Measurements from ENCODE around the gene MINDY4. TPM values are rescaled to one million over a fixed set of nuclear protein-coding genes. Genes with fewer than 3 reads are reported as not detected.
A peak's percentile ranks its signal among the peaks of the same experiment; 100 is the strongest.

The MINDY4 gene
- total RNA-seq, 1 experiment from 2014 or later = 1.8 TPM

DNA sequence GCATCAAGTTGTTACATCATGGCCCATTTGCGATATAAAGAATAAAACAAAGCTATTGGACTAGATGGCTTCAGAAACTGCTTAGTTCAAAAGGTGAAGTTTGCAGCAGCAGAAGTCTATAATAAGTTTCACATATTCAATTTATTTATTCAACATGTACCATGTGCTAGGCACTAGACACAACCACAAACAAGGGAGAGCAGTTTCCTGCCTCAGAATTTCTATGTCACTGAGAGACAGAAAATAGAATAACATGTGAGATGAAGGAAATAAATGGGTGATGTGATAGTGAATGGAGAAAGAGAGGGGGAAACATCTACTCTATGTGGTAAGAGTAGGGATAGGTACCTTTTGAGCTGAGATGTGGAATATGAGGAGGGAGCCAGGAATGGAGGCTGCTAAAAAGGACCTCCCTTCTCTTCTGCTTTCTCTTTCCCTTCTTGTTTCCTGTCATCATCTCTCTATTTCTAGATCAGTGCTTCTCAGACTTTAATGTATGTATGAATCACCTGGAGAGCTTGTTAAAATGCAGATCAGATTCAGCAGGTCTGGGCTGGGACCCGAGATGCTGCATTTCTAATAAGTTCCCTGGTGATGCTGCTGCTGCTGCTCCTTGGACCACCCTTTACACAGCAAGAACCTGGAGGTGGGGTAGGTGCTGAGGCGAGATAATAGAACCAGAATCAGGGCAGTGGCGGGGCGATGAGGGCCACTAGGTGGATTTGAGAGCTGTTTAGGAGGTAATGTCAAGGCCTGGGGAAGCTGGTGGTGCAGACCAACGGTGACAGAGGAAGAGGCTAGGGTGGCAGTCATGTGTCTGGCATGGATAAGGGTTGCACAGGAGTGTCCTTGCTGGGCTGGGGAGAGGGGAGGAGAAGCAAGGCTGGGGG, 32.9 kb upstream of the MINDY4 start (continued):
- TF ChIP-seq, protein P1, sequence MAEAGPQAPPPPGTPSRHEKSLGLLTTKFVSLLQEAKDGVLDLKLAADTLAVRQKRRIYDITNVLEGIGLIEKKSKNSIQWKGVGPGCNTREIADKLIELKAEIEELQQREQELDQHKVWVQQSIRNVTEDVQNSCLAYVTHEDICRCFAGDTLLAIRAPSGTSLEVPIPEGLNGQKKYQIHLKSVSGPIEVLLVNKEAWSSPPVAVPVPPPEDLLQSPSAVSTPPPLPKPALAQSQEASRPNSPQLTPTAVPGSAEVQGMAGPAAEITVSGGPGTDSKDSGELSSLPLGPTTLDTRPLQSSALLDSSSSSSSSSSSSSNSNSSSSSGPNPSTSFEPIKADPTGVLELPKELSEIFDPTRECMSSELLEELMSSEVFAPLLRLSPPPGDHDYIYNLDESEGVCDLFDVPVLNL (CRISPR knock-in tag; IDR thresholded peaks at IDR 0.05; ENCODE audit: borderline replicate concordance, low read depth) = no peak
- TF ChIP-seq, protein P2, sequence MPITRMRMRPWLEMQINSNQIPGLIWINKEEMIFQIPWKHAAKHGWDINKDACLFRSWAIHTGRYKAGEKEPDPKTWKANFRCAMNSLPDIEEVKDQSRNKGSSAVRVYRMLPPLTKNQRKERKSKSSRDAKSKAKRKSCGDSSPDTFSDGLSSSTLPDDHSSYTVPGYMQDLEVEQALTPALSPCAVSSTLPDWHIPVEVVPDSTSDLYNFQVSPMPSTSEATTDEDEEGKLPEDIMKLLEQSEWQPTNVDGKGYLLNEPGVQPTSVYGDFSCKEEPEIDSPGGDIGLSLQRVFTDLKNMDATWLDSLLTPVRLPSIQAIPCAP (CRISPR knock-in tag; IDR thresholded peaks at IDR 0.05) = no peak
- TF ChIP-seq ZNF396 (CRISPR knock-in tag; IDR thresholded peaks at IDR 0.05; ENCODE audit: borderline replicate concordance) (no peak), ELF4 (CRISPR knock-in tag; IDR thresholded peaks at IDR 0.05; ENCODE audit: low read depth) (no peak)

DNA sequence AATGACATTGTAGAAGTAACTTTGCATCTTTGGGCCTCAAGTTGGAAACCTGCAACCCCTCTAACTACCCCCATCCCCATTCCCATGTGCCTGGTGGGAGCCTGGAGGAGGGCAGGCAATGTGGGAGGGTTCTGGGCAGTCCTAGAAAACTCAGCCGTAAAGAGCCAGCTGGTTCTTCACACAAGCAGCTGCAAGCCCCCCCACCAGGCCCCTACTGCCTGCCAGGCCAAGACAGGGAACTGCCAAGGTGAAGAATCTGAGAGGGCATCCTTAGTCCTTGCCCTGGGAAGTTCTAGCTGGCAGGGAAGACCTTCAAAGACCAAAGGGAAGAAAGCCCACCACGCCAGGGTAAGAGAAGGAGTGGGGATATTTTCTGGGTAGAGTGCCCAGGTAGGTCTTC, 31.5 kb upstream of the MINDY4 start:
- Mint-ChIP-seq H3K4me3 (no peak overlapping the region), H3K27me3 (ENCODE audit: low read depth) (no peaks in the 10 kb centered on the region; the same call in 1 of the 2 replicates), H3K27ac (no peak overlapping the region), H3K36me3 (no peaks in the 10 kb centered on the region), H3K4me1 (no peaks in the 10 kb centered on the region), H3K9me3 (peaks cover 5% of the 10 kb centered on the region; the same call in 1 of the 2 replicates)
- ATAC-seq = no peak
- TF ChIP-seq FOXP1 (CRISPR knock-in tag; IDR thresholded peaks at IDR 0.05; ENCODE audit: borderline replicate concordance) = no peak
- TF ChIP-seq ZNF138 (CRISPR knock-in tag; conservative IDR thresholded peaks at IDR 0.05) = no peak
- TF ChIP-seq, protein P2 (CRISPR knock-in tag; IDR thresholded peaks at IDR 0.05) = no peak
- CTCF ChIA-PET = interaction anchor here (0.6 to 4.0 kb wide), 13 partner anchors 14 to 858 kb away, joined by 3 to 36 read pairs (median 6); partner anchors contain the start of genes CRHR2 and MINDY4
- DNase-seq (ENCODE audit: low spot score) = no peak
- POLR2A ChIA-PET = no interaction called here

DNA sequence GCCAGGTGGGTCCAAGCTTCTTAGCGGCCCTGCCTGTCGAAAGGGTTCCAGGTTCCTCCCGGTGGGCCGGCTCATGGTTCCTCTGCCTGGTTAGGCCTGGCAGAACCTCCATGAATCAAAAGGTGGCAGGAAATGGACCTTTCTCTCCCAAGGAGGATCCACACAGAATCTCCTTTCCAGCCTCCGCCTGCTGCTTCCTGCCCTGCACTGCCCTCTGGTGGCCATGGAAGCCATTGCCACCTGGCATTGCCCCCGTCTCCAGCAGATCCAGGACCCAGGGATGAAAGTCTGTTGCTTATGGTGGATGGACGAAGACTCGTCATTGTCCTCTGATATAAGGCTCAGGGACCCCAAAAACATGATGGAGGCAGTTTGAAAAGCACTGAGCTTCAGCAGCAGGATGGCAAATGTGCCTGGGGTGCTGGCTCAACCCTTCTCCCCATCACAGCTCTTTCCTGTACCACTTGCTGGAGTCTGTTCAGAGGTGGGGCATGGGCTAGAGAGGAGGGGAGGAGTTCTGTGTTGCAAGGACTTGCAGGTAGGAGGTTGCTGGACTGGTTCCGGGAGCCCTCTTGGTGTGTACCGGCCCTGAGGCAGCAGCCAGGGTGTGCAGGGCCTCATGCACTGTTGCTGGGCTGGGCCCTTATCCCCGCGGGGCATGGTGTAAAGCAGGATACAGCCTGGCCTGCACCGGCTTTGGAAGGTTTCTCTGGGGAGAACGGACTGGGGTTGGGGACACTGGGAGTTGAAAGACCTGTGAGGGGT, 30.6 kb upstream of the MINDY4 start:
- TF ChIP-seq, protein P3, sequence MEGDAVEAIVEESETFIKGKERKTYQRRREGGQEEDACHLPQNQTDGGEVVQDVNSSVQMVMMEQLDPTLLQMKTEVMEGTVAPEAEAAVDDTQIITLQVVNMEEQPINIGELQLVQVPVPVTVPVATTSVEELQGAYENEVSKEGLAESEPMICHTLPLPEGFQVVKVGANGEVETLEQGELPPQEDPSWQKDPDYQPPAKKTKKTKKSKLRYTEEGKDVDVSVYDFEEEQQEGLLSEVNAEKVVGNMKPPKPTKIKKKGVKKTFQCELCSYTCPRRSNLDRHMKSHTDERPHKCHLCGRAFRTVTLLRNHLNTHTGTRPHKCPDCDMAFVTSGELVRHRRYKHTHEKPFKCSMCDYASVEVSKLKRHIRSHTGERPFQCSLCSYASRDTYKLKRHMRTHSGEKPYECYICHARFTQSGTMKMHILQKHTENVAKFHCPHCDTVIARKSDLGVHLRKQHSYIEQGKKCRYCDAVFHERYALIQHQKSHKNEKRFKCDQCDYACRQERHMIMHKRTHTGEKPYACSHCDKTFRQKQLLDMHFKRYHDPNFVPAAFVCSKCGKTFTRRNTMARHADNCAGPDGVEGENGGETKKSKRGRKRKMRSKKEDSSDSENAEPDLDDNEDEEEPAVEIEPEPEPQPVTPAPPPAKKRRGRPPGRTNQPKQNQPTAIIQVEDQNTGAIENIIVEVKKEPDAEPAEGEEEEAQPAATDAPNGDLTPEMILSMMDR (IDR thresholded peaks at IDR 0.05) = peak; percentile 97
- TF ChIP-seq, protein P4, sequence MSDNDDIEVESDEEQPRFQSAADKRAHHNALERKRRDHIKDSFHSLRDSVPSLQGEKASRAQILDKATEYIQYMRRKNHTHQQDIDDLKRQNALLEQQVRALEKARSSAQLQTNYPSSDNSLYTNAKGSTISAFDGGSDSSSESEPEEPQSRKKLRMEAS (CRISPR knock-in tag; IDR thresholded peaks at IDR 0.05) = 0 out of 2 replicates have a peak, but pooled peaks have one; percentile 23
- TF ChIP-seq MXD4 (CRISPR knock-in tag; IDR thresholded peaks at IDR 0.05; ENCODE audit: borderline replicate concordance) (no peak), PRRX2 (CRISPR knock-in tag; IDR thresholded peaks at IDR 0.05) (0 out of 2 replicates have a peak, but pooled peaks have one; percentile 56), NFE2L1 (CRISPR knock-in tag; IDR thresholded peaks at IDR 0.05) (no peak), FOXJ3 (CRISPR knock-in tag; IDR thresholded peaks at IDR 0.05; ENCODE audit: borderline replicate concordance) (no peak), ESRRA (CRISPR knock-in tag; IDR thresholded peaks at IDR 0.05; ENCODE audit: borderline replicate concordance) (no peak)
- TF ChIP-seq, protein P5, sequence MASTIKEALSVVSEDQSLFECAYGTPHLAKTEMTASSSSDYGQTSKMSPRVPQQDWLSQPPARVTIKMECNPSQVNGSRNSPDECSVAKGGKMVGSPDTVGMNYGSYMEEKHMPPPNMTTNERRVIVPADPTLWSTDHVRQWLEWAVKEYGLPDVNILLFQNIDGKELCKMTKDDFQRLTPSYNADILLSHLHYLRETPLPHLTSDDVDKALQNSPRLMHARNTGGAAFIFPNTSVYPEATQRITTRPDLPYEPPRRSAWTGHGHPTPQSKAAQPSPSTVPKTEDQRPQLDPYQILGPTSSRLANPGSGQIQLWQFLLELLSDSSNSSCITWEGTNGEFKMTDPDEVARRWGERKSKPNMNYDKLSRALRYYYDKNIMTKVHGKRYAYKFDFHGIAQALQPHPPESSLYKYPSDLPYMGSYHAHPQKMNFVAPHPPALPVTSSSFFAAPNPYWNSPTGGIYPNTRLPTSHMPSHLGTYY (CRISPR knock-in tag; IDR thresholded peaks at IDR 0.05) = no peak
- TF ChIP-seq, protein P6, sequence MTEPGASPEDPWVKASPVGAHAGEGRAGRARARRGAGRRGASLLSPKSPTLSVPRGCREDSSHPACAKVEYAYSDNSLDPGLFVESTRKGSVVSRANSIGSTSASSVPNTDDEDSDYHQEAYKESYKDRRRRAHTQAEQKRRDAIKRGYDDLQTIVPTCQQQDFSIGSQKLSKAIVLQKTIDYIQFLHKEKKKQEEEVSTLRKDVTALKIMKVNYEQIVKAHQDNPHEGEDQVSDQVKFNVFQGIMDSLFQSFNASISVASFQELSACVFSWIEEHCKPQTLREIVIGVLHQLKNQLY (CRISPR knock-in tag; IDR thresholded peaks at IDR 0.05) = no peak
- Mint-ChIP-seq H3K9me3 (no peaks in the 10 kb centered on the region), H3K27me3 (ENCODE audit: low read depth) (no peaks in the 10 kb centered on the region; the same call in 1 of the 2 replicates), H3K4me1 (no peaks in the 10 kb centered on the region), H3K4me3 (no peak overlapping the region), H3K27ac (no peak overlapping the region), H3K36me3 (no peaks in the 10 kb centered on the region)
- ChIA-PET POLR2A (no interaction called here), CTCF (interaction anchor here (0.6 to 4.0 kb wide), 14 partner anchors 15 to 859 kb away, joined by 3 to 36 read pairs (median 5); partner anchors contain the start of genes CRHR2 and MINDY4)
- peak; percentile 88 for DNase-seq (ENCODE audit: low spot score)
- ATAC-seq = peak; percentile 86

Data from WTC11 (cell line).